HG02798 (cell line): ENCODE measurements around the gene OAT.
A peak's percentile ranks its signal among the peaks of the same experiment; 100 is the strongest.

Experiments used
- ATAC-seq: cut with Tn5 transposase; IDR thresholded peaks from one replicate; pipeline ENCODE4 v1.9.1; 2021; ENCODE audit warnings: mild to moderate bottlenecking; ENCODE audit not compliant: unreplicated experiment, poor library complexity

Gene OAT

DNA sequence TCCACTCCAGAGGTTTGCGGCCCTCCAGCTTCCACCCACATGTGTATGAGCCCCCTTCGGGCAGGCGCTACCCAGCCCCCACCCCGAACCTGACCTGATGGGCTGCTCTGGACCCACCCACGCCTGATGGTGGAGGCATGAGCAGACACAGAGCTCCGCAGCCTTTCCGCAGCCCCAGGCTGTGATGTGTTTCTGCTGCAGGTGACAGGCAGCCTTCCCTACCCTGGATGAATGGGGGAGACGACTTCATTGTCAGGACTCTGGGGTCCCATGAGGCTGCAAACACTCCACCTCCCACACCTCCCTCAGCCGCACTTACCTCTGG is 61.2 kb downstream of the OAT start:
- no peak for ATAC-seq

DNA sequence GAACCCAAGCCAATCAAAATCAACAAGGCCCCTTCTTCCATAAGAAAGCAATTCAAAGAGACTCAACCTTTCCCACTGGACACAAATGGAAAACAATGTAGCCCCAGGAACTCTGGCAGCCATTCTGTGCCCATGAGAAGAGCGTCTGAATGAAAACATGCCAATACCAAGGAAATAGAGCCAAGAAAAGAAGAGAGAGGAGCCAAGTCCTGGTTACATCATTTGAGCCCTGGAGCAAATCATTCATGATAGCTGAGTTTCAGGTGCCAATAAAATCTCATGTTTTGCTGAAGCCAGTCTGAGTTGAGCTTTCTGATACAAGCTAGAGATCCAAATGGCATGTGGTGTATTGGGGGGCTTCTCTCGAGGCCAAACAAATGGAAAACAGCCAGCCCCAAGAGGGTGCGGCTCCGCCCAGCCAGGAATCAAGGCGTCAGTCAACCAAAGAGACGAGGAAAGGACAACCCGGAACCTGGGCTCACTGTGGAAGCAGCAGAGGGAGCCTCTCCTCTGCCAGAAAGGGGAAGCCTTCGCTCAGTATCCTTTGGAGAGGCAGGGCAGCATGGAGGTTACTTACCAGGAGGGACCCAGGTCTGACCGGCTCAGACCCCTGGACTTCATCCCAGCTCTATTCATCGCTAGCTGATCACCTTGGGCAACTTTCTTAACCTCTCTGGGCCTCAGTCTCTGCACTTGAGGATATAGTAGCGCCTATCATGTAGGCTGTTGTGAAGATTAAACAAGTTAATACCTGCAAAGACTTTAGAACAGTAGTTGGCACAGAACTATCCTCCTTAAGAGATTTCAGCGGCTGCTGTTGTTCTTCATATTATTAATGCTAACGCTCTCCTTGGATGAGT is 61.8 kb downstream of the OAT start:
- no peak for ATAC-seq

DNA sequence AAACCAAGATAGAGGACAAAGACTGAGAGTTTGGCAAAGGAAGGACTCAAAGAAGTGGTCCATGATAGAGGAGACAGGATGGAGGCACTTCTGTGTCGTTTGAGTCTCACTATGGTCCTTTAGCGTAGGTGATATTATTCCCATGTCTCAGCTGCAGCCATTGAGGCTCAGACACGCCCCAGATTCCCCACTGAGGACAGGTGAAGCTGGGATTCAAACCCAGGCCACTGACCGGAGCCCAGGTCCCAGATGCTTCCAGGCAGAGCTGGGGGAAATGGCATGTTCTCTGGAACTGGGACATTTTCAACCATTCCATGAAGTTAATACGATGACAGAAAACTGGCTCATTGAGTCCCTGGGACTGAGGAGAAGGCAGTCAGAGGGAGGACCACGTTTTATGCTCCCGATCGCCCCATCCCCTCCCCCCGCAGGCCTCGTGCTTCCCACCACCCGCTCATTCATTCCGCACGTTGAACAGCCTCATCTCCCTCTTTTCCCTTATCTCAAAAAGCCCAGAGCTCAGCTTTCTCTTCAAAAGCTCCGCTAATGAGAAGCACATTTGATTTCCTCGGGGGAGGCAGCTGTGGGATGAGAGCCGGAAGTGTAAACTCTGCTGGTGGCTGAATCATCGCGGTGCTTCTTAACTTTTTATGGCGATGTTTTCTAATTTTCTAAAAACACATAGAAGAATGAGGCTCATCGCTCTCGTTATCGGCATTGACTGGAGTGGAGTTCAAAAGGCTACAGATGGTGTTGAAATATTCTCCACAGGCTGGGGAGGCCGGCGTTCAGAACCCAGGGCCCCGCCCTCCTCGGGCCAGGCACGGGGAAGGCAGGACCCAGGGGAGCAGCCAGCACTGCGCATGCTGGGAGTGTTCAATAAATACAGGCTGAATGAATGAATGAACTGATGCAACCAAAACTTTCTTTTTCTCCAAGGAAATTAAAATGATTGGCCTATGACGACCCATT is 64.0 kb downstream of the OAT start:
- peak; percentile 73 for ATAC-seq

DNA sequence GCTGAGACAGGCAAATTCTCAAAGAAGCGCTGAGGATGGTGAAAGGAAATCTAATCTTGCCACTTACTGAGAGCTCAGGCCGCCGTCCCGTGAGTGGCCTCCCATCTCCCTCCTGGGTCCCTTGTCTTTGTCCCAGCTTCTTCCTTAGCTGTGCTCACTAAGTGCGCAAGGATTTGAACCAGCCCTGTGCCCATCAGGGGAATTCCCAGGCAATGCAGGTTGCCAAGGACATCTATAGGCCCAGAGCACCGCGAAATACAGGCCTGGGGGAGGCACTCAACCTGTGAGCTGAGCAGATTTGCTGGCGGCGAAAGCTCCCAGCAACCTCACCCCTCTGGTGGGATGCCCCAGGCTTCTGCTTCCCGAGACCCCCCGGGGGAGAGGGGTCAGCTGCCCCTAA is 64.8 kb downstream of the OAT start:
- no peak for ATAC-seq

DNA sequence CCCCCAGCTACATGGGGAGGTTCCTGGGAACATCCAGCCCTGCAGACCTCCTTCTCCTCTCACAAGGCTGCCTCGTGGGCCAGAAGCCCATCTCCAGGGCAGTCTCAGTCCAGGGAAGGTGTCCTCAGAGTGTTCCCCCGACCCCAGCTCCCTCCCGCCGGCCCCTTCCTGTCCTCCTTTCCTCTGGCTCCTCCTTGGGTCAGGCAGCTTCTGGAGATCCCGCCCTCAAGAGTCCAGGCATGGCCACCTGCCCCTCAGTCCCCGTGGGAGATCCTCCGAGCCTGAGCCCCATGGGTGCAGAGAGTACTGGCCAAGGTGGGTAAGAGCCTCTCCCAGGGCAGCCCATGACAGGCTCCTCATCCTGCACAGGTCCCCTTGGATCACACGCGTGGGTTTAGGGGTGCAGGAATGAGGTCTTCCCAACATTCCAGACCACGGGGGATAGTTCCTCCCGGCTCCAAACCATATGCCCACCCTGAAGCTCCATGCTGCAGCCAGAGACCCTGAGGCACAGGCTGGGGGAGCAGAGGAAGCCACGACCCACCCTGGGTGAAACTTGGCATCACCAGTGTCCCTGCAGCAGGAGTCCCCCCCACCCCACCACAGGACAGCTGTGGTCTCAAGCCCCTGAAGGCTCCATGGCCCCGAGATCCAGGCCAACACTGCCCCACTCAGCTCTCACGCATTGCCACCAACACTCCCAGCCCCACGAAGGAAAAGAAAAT is 65.5 kb downstream of the OAT start:
- no peak for ATAC-seq

DNA sequence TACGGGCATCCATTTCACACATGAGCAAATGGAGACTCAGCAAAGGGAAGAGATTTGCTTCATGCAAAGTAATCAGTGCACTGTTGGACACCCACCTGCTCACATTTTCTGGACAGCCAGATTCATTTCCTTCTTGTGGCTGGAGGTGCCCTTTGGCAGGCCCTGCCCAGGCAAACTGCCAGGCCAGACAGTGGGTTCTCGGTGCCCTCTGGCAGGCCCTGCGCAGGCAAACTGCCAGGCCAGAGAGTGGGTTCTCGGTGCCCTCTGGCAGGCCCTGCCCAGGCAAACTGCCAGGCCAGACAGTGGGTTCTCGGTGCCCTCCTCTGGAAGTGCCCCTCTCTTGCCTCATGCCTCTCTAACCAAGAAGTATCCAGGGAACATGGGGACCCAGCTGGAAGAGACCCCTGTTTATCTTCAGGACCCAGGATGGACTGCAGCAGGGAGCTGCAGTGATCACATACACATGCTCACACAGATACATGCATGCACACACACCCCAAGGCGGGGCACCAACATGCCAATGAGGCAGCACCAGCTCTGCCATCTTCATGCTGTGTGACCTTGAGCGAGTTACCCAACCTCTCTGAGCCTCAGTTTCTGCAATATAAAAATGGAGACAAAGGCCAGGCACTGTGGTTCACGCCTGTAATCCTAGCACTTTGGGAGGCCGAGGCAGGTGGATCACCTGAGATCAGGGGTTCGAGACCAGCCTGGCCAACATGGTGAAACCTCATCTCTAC is 67.1 kb downstream of the OAT start:
- ATAC-seq, result no peak

DNA sequence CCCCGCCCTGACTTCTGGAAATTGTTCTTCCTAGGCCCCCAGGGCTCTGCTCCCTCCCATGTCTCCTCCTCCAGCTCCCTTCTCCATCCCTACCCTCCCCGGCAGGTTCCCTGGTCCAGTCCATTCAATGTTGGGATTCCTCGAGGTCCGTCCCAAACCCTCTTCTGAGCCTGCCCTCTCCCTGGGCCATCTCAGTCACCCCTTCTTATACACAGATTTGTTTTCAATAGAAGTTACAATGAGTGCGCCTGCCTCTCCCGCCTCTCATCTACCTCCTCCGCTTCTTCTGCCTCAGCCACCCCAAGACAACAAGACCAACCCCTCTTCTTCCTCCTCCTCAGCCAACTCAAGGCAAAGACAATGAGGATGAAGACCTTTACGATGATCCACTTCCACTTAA is 67.9 kb downstream of the OAT start:
- ATAC-seq, result no peak

DNA sequence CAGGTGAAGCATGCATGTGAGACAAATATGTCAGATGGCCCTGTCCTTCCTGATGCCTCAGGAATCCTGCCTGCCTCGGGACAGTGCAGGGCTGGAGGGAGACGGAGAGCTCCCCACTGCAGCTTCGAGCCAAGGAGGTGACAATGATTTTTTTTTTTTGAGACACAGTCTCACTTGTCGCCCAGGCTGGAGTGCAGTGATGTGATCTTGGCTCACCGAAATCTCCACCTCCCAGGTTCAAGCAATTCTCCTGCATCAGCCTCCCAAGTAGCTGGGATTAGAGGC is 68.8 kb downstream of the OAT start:
- no peak for ATAC-seq

DNA sequence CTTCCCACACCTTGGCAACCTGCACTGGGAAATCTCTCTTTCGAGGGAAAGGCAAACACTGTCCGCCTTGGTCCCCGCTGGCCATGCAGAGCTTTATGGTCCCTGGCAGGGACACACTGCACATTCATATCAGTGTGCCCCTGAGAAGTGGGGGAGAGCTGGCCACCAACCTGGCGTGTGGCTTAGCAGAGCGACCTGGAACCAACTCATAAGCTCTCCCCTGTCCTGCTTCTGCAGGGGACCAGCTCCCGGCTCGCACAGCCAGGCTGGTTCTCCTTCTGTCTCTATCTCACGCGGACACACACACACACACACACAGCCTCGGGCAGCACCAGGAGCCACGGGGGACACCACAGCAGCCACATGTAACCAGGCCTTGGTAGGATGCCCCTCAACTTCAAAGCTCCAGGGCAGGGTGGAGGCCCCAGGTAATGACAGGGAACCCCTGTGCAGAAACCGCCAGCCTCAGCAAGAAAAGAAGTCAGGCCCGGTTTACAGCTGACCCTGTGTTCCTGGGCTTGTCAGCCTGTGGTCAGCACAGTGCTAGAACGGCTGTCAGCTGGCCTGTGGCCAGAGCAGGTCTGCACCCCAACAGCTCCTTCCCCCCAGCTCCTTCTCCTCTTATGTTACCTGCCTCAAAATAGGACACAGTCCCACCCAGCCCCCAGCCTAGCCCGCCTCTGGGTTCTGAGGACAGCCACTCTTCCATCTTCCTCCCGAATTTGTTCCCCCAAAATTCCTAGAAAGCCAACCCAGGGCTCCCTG is 69.3 kb downstream of the OAT start:
- ATAC-seq, result no peak

DNA sequence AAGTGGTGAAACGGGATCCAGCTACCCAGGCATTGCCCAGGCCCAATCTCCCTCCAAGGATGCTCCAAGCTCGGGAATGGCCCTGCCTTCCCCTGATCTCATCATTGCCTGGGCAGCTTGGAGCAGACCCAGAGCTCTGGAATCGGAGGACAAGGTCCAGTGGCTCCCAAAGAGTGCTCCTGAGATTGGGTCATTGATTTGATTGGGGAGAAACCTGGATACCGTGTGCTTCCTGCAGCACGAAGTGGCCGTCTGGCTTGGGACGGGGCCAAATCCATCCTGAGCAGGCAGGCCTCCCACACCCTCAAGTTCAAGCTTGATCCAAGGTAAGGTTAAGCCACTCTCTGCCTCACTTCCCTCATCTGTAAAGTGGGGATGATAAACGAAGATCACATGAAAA is 69.9 kb downstream of the OAT start:
- no peak for ATAC-seq

DNA sequence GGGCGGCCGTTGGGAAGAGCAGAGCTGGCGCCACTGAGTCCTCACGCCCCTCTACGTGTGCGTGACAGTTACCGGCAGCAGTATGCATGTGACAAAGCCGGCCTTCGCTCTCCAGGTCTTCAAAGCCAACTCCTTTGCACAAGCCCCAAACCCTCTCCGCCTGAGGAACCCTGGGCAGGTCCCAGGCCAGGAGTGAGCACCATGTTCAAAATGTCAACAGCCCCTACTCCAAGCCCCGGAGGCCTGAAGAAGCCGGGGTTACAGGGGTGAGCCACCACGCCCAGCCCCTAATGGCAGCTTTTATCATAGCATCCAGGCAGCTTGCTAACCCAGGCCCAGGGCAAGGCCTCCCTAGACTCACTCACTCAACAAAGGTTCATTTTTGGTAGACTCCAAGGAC is 70.8 kb downstream of the OAT start:
- ATAC-seq, result no peak
